HepG2 (cell line): Measurements from ENCODE around the gene TNN. TPM values are rescaled to one million over a fixed set of nuclear protein-coding genes. Genes with fewer than 3 reads are reported as not detected.
A peak's percentile ranks its signal among the peaks of the same experiment; 100 is the strongest.

Source experiments
- AKAP8 ChIP-seq: sonication (generic); formaldehyde crosslinking; IDR thresholded peaks from 2 replicates; pipeline ENCODE4 v1.5.1; 2020; ENCODE audit warnings: mild to moderate bottlenecking, missing genetic modification reagents
- CEBPG ChIP-seq: IDR thresholded peaks from 2 replicates; pipeline ENCODE4 v1.6.1; 2016
- DNMT3B ChIP-seq: conservative IDR thresholded peaks from 2 replicates; pipeline ENCODE4 v1.6.1; 2016; ENCODE audit warnings: missing biosample characterization, control low read depth
- KDM5A ChIP-seq: fragments of 200-600 bp; sonication (generic); IDR thresholded peaks from 2 replicates; pipeline ENCODE4 v1.7.0; 2018; ENCODE audit warnings: antibody characterized with exemption, mild to moderate bottlenecking, low read length, borderline replicate concordance
- KDM5B ChIP-seq: sonication (generic); formaldehyde crosslinking; IDR thresholded peaks from 2 replicates; pipeline ENCODE4 v1.4.0; 2020; ENCODE audit warnings: missing genetic modification reagents, mild to moderate bottlenecking, borderline replicate concordance
- MED1 ChIP-seq: sonication (generic); formaldehyde crosslinking; IDR thresholded peaks from 2 replicates; pipeline ENCODE4 v1.4.0; 2020; ENCODE audit warnings: missing genetic modification reagents
- NFIB ChIP-seq: sonication (generic); formaldehyde crosslinking; IDR thresholded peaks from 2 replicates; pipeline ENCODE4 v1.9.0; 2021; ENCODE audit warnings: missing genetic modification reagents, mild to moderate bottlenecking, borderline replicate concordance
- NFKBIZ ChIP-seq: IDR thresholded peaks from 2 replicates; pipeline ENCODE4 v1.6.1; 2018; ENCODE audit warnings: missing genetic modification reagents, missing compliant biosample characterization
- NONO ChIP-seq, 2 experiments: fragments of 450-650 bp in 1 of 2; sonication (generic) in 1 of 2; formaldehyde crosslinking in 1 of 2; IDR thresholded peaks in 1 of 2; conservative IDR thresholded peaks in 1 of 2; 2 replicates each; pipeline versions ENCODE4 v1.6.1 to v1.8.0; 2017 to 2022; ENCODE audit warnings: mild to moderate bottlenecking in 1 of 2, missing genetic modification reagents in 1 of 2, moderate library complexity in 1 of 2
- RBAK ChIP-seq: sonication (generic); formaldehyde crosslinking; IDR thresholded peaks from 2 replicates; pipeline ENCODE4 v1.5.1; 2020; ENCODE audit warnings: mild to moderate bottlenecking, missing genetic modification reagents
- RBFOX2 ChIP-seq: fragments of 200-400 bp; formaldehyde crosslinking; IDR thresholded peaks from 2 replicates; pipeline ENCODE4 v1.6.1; 2017; ENCODE audit warnings: low read depth, mild to moderate bottlenecking, low read length
- SCMH1 ChIP-seq: sonication (generic); formaldehyde crosslinking; IDR thresholded peaks from 2 replicates; pipeline ENCODE4 v1.9.0; 2021; ENCODE audit warnings: missing genetic modification reagents, mild to moderate bottlenecking, borderline replicate concordance
- SPEN ChIP-seq: sonication (generic); formaldehyde crosslinking; IDR thresholded peaks from 2 replicates; pipeline ENCODE4 v1.5.1; 2020; ENCODE audit warnings: low read depth, mild to moderate bottlenecking, missing genetic modification reagents
- TAF15 ChIP-seq: fragments of 200-400 bp; formaldehyde crosslinking; IDR thresholded peaks from one replicate; pipeline ENCODE4 v1.6.1; 2018; ENCODE audit warnings: mild to moderate bottlenecking, low read depth, low read length; ENCODE audit not compliant: poor library complexity, severe bottlenecking
- TBL1XR1 ChIP-seq: fragments of 150-350 bp; IDR thresholded peaks from 2 replicates; pipeline ENCODE4 v1.6.1; 2014; ENCODE audit warnings: borderline replicate concordance, low read length; ENCODE audit not compliant: partially characterized antibody
- ZNF235 ChIP-seq: sonication (generic); formaldehyde crosslinking; IDR thresholded peaks from 2 replicates; pipeline ENCODE4 v1.8.1; 2023; ENCODE audit warnings: mild to moderate bottlenecking, missing genetic modification reagents, borderline replicate concordance
- ZNF251 ChIP-seq: sonication (generic); formaldehyde crosslinking; IDR thresholded peaks from 2 replicates; pipeline ENCODE4 v1.9.0; 2021; ENCODE audit warnings: mild to moderate bottlenecking, missing genetic modification reagents
- ZNF431 ChIP-seq: sonication (generic); formaldehyde crosslinking; IDR thresholded peaks from 2 replicates; pipeline ENCODE4 v1.9.0; 2022; ENCODE audit warnings: missing genetic modification reagents, low read depth, mild to moderate bottlenecking, borderline replicate concordance
- ZNF589 ChIP-seq: sonication (generic); formaldehyde crosslinking; conservative IDR thresholded peaks from 2 replicates; pipeline ENCODE4 v1.8.0; 2022; ENCODE audit warnings: mild to moderate bottlenecking, moderate library complexity, missing genetic modification reagents
- ZNF614 ChIP-seq: IDR thresholded peaks from 2 replicates; pipeline ENCODE4 v1.6.1; 2018; ENCODE audit warnings: missing biosample characterization, missing genetic modification reagents, inconsistent platforms, borderline replicate concordance
- ZNF616 ChIP-seq: sonication (generic); formaldehyde crosslinking; IDR thresholded peaks from 2 replicates; pipeline ENCODE4 v1.5.0; 2020; ENCODE audit warnings: low read depth, mild to moderate bottlenecking, missing genetic modification reagents
- ZNF713 ChIP-seq: sonication (generic); formaldehyde crosslinking; IDR thresholded peaks from 2 replicates; pipeline ENCODE4 v1.4.0; 2020; ENCODE audit warnings: mild to moderate bottlenecking, missing genetic modification reagents
- ZNF737 ChIP-seq: sonication (generic); formaldehyde crosslinking; IDR thresholded peaks from 2 replicates; pipeline ENCODE4 v1.5.0; 2020; ENCODE audit warnings: missing genetic modification reagents, mild to moderate bottlenecking, borderline replicate concordance
- ZNF83 ChIP-seq: sonication (generic); formaldehyde crosslinking; IDR thresholded peaks from 2 replicates; pipeline ENCODE4 v1.4.0; 2020; ENCODE audit warnings: missing genetic modification reagents, mild to moderate bottlenecking, borderline replicate concordance
- polyA plus RNA-seq, 8 experiments: library from polyadenylated mRNA; depleted of rRNA in 3 of 8; stranded (reverse) in 7 of 8; unstranded in 1 of 8; fragments of >200 nt; fragmentation: Illumina TruSeq in 4 of 8; extraction: Trizol in 4 of 8; gene quantifications; 2 replicates each; pipeline versions ENCODE4 v1.2.1 to v1.2.3, GENCODE V29; 2011 to 2016; ENCODE audit warnings: low read depth in 4 of 8, missing spikeins in 1 of 8, mixed read lengths in 1 of 8; ENCODE audit not compliant: insufficient read depth in 1 of 8
- total RNA-seq, 5 experiments: library from RNA; depleted of rRNA; stranded (reverse); fragments of >200 nt; fragmentation: Illumina TruSeq; extraction: Trizol; gene quantifications; 2 replicates each; pipeline ENCODE4 v1.2.3, GENCODE V29; 2016; ENCODE audit warnings: low read depth in 1 of 5
- TF ChIP-seq, protein P1 (sequence below): sonication (generic); formaldehyde crosslinking; IDR thresholded peaks from 2 replicates; pipeline ENCODE4 v1.8.0; 2022; ENCODE audit warnings: missing genetic modification reagents, mild to moderate bottlenecking, inconsistent platforms, borderline replicate concordance
- TF ChIP-seq, protein P2 (sequence below): sonication (generic); formaldehyde crosslinking; IDR thresholded peaks from 2 replicates; pipeline ENCODE4 v1.8.0; 2022; ENCODE audit warnings: mild to moderate bottlenecking, missing genetic modification reagents; ENCODE audit not compliant: insufficient replicate concordance

The TNN gene
- total and polyA plus RNA-seq, 2 of the 13 experiments (the other 11 are each of a cell fraction or from before 2014, with no cell fraction given): not detected

DNA sequence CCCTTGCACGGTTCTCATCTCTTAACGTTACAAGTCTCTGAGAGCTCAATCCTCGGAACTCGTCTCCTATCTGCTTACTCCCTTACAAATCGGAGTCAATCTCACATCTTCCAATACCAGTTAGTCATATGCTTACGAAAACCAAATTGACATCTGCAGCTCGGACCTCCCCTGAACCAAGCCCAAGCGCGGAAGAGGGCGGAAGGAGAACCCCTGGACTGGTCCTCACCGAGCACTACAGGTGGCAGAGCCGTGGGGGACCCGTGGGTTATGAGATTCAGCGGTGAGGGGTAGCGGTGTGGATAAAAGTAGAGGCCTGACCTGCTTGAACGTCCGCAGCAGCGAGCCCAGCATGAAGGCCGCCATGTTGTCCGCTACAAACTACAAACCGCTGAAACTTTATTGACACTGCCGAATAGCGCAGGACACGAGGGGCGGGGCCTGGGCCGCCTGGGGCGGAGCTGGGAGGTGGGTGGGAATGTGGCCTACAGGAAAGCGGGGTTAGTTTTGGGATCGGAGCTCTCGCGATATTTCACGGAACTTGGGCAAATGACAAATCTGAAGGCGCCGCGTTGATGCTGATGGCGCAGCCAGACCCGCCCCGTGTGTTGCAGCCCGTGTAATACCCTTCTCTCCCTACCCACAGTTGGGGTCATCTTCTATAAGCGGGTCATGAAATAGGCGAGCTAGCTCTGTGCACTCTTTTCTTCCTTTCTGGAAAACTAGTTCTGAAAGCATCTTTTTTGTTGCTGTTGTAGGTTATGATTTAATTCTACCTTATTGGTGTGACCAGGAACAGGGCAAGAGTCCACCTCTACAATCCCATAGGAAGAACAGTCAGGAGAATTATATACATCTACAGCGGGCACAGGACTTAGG, 44.4 kb upstream of the TNN start, which contains the start of gene MRPS14 (continued):
- TF ChIP-seq, protein P1, sequence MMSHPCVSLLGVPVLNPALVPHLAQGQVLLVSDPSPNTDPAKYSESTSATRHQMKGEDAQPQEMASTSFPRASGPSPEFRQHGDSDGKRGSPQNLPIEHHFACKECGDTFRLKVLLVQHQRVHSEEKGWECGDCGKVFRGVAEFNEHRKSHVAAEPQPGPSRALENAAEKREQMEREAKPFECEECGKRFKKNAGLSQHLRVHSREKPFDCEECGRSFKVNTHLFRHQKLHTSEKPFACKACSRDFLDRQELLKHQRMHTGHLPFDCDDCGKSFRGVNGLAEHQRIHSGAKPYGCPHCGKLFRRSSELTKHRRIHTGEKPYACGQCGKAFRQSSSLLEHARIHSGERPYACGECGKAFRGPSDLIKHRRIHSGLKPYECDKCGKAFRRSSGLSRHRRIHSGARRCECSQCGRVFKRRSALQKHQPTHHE (CRISPR knock-in tag): no peak
- no peak for TF ChIP-seq NFKBIZ
- no peak for TF ChIP-seq NONO (IDR thresholded peaks at IDR 0.05)
- TF ChIP-seq NONO (CRISPR knock-in tag; conservative IDR thresholded peaks at IDR 0.05): peak; percentile 88
- no peak for TF ChIP-seq RBAK (CRISPR knock-in tag)
- TF ChIP-seq SPEN (CRISPR knock-in tag): 0 out of 2 replicates have a peak, but pooled peaks have one; percentile 75
- peak; percentile 98 for TF ChIP-seq KDM5A
- 0 out of 2 replicates have a peak, but pooled peaks have one; percentile 3 for TF ChIP-seq CEBPG (CRISPR knock-in tag)
- no peak for TF ChIP-seq ZNF83 (CRISPR knock-in tag)
- TF ChIP-seq TBL1XR1: no peak
- TF ChIP-seq ZNF589 (CRISPR knock-in tag): no peak
- no peak for TF ChIP-seq ZNF235 (CRISPR knock-in tag)
- 0 out of 2 replicates have a peak, but pooled peaks have one; percentile 38 for TF ChIP-seq ZNF713 (CRISPR knock-in tag)
- TF ChIP-seq RBFOX2: peak; percentile 78; the same call in 1 of the 2 replicates
- peak; percentile 78; the same call in 1 of the 2 replicates for TF ChIP-seq DNMT3B
- TF ChIP-seq AKAP8: 0 out of 2 replicates have a peak, but pooled peaks have one; percentile 28
- no peak for TF ChIP-seq NFIB
- TF ChIP-seq ZNF614: peak; percentile 72
- TF ChIP-seq ZNF251 (CRISPR knock-in tag): no peak
- no peak for TF ChIP-seq ZNF616 (CRISPR knock-in tag)
- TF ChIP-seq ZNF431 (CRISPR knock-in tag): peak; percentile 64; the same call in 1 of the 2 replicates
- peak; percentile 72 for TF ChIP-seq MED1
- no peak for TF ChIP-seq SCMH1 (CRISPR knock-in tag)
- TF ChIP-seq, protein P2, sequence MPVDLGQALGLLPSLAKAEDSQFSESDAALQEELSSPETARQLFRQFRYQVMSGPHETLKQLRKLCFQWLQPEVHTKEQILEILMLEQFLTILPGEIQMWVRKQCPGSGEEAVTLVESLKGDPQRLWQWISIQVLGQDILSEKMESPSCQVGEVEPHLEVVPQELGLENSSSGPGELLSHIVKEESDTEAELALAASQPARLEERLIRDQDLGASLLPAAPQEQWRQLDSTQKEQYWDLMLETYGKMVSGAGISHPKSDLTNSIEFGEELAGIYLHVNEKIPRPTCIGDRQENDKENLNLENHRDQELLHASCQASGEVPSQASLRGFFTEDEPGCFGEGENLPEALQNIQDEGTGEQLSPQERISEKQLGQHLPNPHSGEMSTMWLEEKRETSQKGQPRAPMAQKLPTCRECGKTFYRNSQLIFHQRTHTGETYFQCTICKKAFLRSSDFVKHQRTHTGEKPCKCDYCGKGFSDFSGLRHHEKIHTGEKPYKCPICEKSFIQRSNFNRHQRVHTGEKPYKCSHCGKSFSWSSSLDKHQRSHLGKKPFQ (CRISPR knock-in tag): no peak
- no peak for TF ChIP-seq TAF15
- TF ChIP-seq ZNF737 (CRISPR knock-in tag): no peak
- TF ChIP-seq KDM5B (CRISPR knock-in tag): peak; percentile 61; the same call in 1 of the 2 replicates
